GM18868 (cell line): ENCODE data around the gene CCDC13.

Experiments
- ATAC-seq: cut with Tn5 transposase; IDR thresholded peaks from one replicate; pipeline ENCODE4 v1.9.1; 2021; ENCODE audit warnings: mild to moderate bottlenecking, moderate library complexity; ENCODE audit not compliant: unreplicated experiment

Gene CCDC13

GRCh38 chr3:42753757-42754156 lies 19.3 kb downstream of the CCDC13 start:
- ATAC-seq = no peak

GRCh38 chr3:42752961-42753360 lies 20.1 kb downstream of the CCDC13 start:
- no peak for ATAC-seq

- ATAC-seq = no peak
These were observed 20.6 kb downstream of the CCDC13 start for GRCh38 chr3:42752441-42752840.

GRCh38 chr3:42751609-42752008 lies 21.4 kb downstream of the CCDC13 start:
- ATAC-seq = no peak

- ATAC-seq = no peak
These were observed 22.2 kb downstream of the CCDC13 start for GRCh38 chr3:42750834-42751233.

- no peak for ATAC-seq
These were observed 23.3 kb downstream of the CCDC13 start for GRCh38 chr3:42749753-42750231.

GRCh38 chr3:42749025-42749752 lies 23.9 kb downstream of the CCDC13 start:
- no peak for ATAC-seq

- ATAC-seq = no peak
These were observed 25.5 kb downstream of the CCDC13 start for GRCh38 chr3:42747581-42747980.

- ATAC-seq = no peak
These were observed 26.3 kb downstream of the CCDC13 start for GRCh38 chr3:42746455-42747450.

- no peak for ATAC-seq
These were observed 27.1 kb downstream of the CCDC13 start for GRCh38 chr3:42745776-42746454.

GRCh38 chr3:42745291-42745745 lies 27.7 kb downstream of the CCDC13 start:
- no peak for ATAC-seq

GRCh38 chr3:42743204-42743995 lies 29.7 kb downstream of the CCDC13 start:
- no peak for ATAC-seq

GRCh38 chr3:42742688-42743087 lies 30.4 kb downstream of the CCDC13 start:
- ATAC-seq = no peak

GRCh38 chr3:42742259-42742658 lies 30.8 kb downstream of the CCDC13 start:
- ATAC-seq = no peak

GRCh38 chr3:42741796-42742195 lies 31.3 kb downstream of the CCDC13 start:
- no peak for ATAC-seq

GRCh38 chr3:42739401-42740158 lies 33.5 kb downstream of the CCDC13 start:
- ATAC-seq = no peak

GRCh38 chr3:42736531-42736930 lies 36.5 kb downstream of the CCDC13 start:
- no peak for ATAC-seq

- no peak for ATAC-seq
These were observed 37.0 kb downstream of the CCDC13 start for GRCh38 chr3:42736081-42736480.

GRCh38 chr3:42735615-42736014 lies 37.4 kb downstream of the CCDC13 start:
- ATAC-seq = no peak

- ATAC-seq = no peak
These were observed 38.0 kb downstream of the CCDC13 start for GRCh38 chr3:42735019-42735418.
